GM12878 (cell line): ENCODE measurements around the gene HBB. TPM values are rescaled to one million over a fixed set of nuclear protein-coding genes. Genes with fewer than 3 reads are reported as not detected.
"Not testable (repeated sequence)": the region's sequence is repeated elsewhere in the genome, so short reads cannot be mapped to it uniquely, and the experiment has no call there.

Source experiments
- ATAC-seq: fragments of 200-7000 bp; cut with Tn5 transposase; 3 replicates; pipeline ENCODE4 v1.9.1; 2020; ENCODE audit warnings: mild to moderate bottlenecking, moderate library complexity
- BruUV-seq: library from RNA; stranded (reverse); fragments of 400-500 nt; replicated peaks from 2 replicates; lab custom pipeline; 2021; lab: Mats Ljungman, UMichigan
- CTCF ChIA-PET: fragments of 300-600 bp; sonication (Branson Sonifier 250); formaldehyde crosslinking; extraction: SDS; loops from one replicate; lab custom pipeline; 2021; ENCODE audit warnings: inconsistent platforms; lab: Yijun Ruan, JAX
- POLR2A ChIA-PET: fragments of 350-600 bp; formaldehyde crosslinking; extraction: SDS; loops from one replicate; lab custom pipeline; 2021; ENCODE audit warnings: inconsistent platforms; lab: Charles Lee
- RAD21 ChIA-PET: fragments of 300-600 bp; sonication (Branson Sonifier 250); formaldehyde crosslinking; loops from one replicate; lab custom pipeline; 2023; ENCODE audit warnings: antibody characterized with exemption; ENCODE audit not compliant: unreplicated experiment; lab: Charles Lee
- SMC1A ChIA-PET: fragments of 300-600 bp; sonication (Branson Sonifier 250); formaldehyde crosslinking; loops from one replicate; lab custom pipeline; 2023; ENCODE audit not compliant: unreplicated experiment, uncharacterized antibody; lab: Charles Lee
- DNase-seq: peaks from one replicate; pipeline ENCODE4 v3.0.0-alpha.2; 2011; ENCODE audit warnings: low read depth, low spot score
- FAIRE-seq: peaks from 3 replicates; lab custom pipeline; 2011; peaks lifted over from hg19 to GRCh38; lab: Jason Lieb, UNC
- H2AFZ ChIP-seq: 2 replicates; pipeline ENCODE4 v1.6.0; 2011; ENCODE audit warnings: low read depth, low read length, control low read depth; ENCODE audit not compliant: control insufficient read depth
- H3K27ac ChIP-seq: 2 replicates; pipeline ENCODE4 v1.5.1; 2011; ENCODE audit warnings: control low read depth; ENCODE audit not compliant: control insufficient read depth, insufficient read depth
- H3K27me3 ChIP-seq, 2 experiments: replicated peaks in 1 of 2; 2 replicates each; pipeline versions ENCODE4 v1.6.0 to v1.6.1; 2011; ENCODE audit warnings: low read length in 1 of 2; ENCODE audit not compliant: control insufficient read depth in 2 of 2, insufficient read depth in 2 of 2
- H3K36me3 ChIP-seq, 2 experiments: 2 replicates each; pipeline ENCODE4 v1.5.1; 2011; ENCODE audit warnings: low read length in 1 of 2; ENCODE audit not compliant: control insufficient read depth in 2 of 2, insufficient read depth in 2 of 2
- H3K4me1 ChIP-seq: 2 replicates; pipeline ENCODE4 v1.6.1; 2011; ENCODE audit warnings: mild to moderate bottlenecking, low read length, moderate library complexity, mixed read lengths; ENCODE audit not compliant: control insufficient read depth, insufficient read depth
- H3K4me2 ChIP-seq: 2 replicates; pipeline ENCODE4 v1.6.0; 2011; ENCODE audit warnings: control low read depth; ENCODE audit not compliant: control insufficient read depth, insufficient read depth
- H3K4me3 ChIP-seq: fragments of 200-600 bp; sonication (generic); 2 replicates; pipeline ENCODE4 v1.5.1; 2016
- H3K79me2 ChIP-seq: 2 replicates; pipeline ENCODE4 v1.6.0; 2011; ENCODE audit warnings: low read length; ENCODE audit not compliant: control insufficient read depth, insufficient read depth
- H3K9ac ChIP-seq: 2 replicates; pipeline ENCODE4 v1.8.0; 2011; ENCODE audit warnings: low read length, control low read depth, mixed read lengths; ENCODE audit not compliant: control insufficient read depth, insufficient read depth
- H3K9me3 ChIP-seq: replicated peaks from 3 replicates; pipeline ENCODE4 v1.5.1; 2011; ENCODE audit warnings: mild to moderate bottlenecking, low read length; ENCODE audit not compliant: control insufficient read depth, insufficient read depth
- H4K20me1 ChIP-seq: 2 replicates; pipeline ENCODE4 v1.6.0; 2011; ENCODE audit not compliant: control insufficient read depth, insufficient read depth
- GABPA ChIP-seq: IDR thresholded peaks from 2 replicates; pipeline ENCODE4 v1.6.1; 2014; ENCODE audit warnings: antibody characterized with exemption, low read depth, mild to moderate bottlenecking, inconsistent platforms
- ZNF384 ChIP-seq: IDR thresholded peaks from 2 replicates; pipeline ENCODE4 v1.6.1; 2012; ENCODE audit warnings: low read depth, mild to moderate bottlenecking, low read length, improper control_type of control experiment, borderline replicate concordance
- WGBS: methylation state at CpG from one replicate; pipeline ENCODE4 v1.1.6; 2016; ENCODE audit warnings: low lambda C conversion rate; ENCODE audit not compliant: insufficient replicate concordance, insufficient coverage; ENCODE audit errors: missing lambda C conversion rate; 5-methylcytosine and 5-hydroxymethylcytosine counted together
- in situ Hi-C: fragments of 300-500 bp; cut with MboI; formaldehyde crosslinking; loops from 9 replicates; pipeline ENCODE4 v1.14.3; 2018; ENCODE audit warnings: mixed read lengths
- intact Hi-C: fragments of 100-400 bp; cut with micrococcal nuclease; formaldehyde crosslinking; loops from one replicate; pipeline ENCODE4 v1.14.2; 2022; ENCODE audit not compliant: unreplicated experiment
- polyA plus RNA-seq, 11 experiments: library from polyadenylated mRNA; depleted of rRNA in 4 of 11; unstranded in 6 of 11; stranded (reverse) in 5 of 11; fragments of >200 nt; fragmentation: Nextera tagmentation in 4 of 11; fragmentation: Illumina TruSeq in 1 of 11; extraction: Ambion mirVana in 4 of 11; extraction: Trizol in 1 of 11; gene quantifications; 1 replicate in 1 of 11; 2 replicates in 10 of 11; pipeline versions ENCODE4 v1.2.1 to v1.2.3, GENCODE V29; 2011 to 2016; ENCODE audit warnings: inconsistent platforms in 2 of 11, missing spikeins in 2 of 11, low read depth in 1 of 11
- total RNA-seq, 4 experiments: library from RNA; depleted of rRNA in 3 of 4; stranded (reverse); fragments of >200 nt in 3 of 4; fragmentation: Illumina TruSeq in 1 of 4; extraction: Trizol in 1 of 4; gene quantifications; 2 replicates each; pipeline versions ENCODE4 v1.2.1 to v1.2.3, GENCODE V29; 2013 to 2021

HBB gene
- total and polyA plus RNA-seq, 10 of the 15 experiments (the other 5 are each of a cell fraction or from before 2014, with no cell fraction given): 0.36 TPM; not detected in 9

DNA sequence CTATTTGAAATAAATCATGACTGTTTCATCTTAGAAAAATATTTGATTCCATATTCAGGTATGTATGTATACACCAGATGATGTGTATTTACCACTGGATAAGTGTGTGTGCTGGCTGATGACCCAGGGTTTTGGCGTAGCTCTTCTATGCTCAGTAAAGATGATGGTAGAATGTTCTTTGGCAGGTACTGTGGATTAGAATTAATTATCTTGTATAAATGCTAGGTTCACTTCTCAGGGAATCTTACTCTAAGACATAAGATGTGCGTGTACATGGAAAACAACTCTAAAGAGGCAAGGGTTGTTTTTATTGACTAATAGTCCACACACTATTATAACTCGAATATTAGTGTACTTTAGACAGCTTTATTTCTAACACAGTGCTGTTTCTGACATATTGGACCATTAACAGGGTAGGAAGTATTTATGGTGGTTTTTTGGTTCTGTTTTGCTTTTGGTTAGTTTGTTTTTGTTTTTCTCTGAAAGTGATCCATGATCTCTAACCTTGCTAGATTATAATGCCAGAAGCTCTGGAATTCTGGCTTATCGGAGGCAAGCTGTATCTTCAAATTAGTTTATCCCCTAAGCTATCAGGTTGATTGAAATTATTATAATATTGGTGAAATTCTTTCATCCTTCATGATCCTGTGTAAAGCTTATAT, 23.8 kb upstream of the HBB start (continued):
- TF ChIP-seq GABPA: no peak
- TF ChIP-seq ZNF384: no peak

DNA sequence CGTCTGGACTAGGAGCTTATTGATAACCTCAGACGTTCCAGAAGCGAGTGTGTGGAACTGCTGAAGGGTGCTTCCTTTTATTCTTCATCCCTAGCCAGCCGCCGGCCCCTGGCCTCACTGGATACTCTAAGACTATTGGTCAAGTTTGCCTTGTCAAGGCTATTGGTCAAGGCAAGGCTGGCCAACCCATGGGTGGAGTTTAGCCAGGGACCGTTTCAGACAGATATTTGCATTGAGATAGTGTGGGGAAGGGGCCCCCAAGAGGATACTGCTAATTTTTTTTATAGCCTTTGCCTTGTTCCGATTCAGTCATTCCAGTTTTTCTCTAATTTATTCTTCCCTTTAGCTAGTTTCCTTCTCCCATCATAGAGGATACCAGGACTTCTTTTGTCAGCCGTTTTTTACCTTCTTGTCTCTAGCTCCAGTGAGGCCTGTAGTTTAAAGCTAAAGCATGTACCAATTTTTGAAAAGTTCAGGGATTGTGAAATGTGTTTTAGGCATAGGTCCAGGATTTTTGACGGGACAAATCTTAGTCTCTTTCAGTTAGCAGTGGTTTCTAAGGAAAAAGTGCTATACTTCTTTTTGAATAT, 23.0 kb upstream of the HBB start, which contains the start of gene HBG1:
Gene HBG1 (minus strand): TSS at position 51 of the 590 bp plus-strand sequence. CDS start 53 bp downstream, outside the sequence.
- H3K4me2 ChIP-seq, H3K9ac ChIP-seq, H3K4me3 ChIP-seq, H3K27ac ChIP-seq, SMC1A ChIA-PET, H3K4me1 ChIP-seq, DNase-seq, intact Hi-C loops, in situ Hi-C loops, ATAC-seq, H3K79me2 ChIP-seq, FAIRE-seq, H3K36me3 ChIP-seq, H2AFZ ChIP-seq, POLR2A ChIA-PET, CTCF ChIA-PET, RAD21 ChIA-PET, BruUV-seq, H3K27me3 ChIP-seq, H4K20me1 ChIP-seq, H3K9me3 ChIP-seq: not testable (repeated sequence)
- 0% methylated on average over 3 of the region's 9 CpGs for WGBS

GRCh38 chr11:5248498-5248897, 21.6 kb upstream of the HBB start:
- SMC1A ChIA-PET, H3K36me3 ChIP-seq, H3K4me2 ChIP-seq, H3K4me3 ChIP-seq, ATAC-seq, H3K4me1 ChIP-seq, BruUV-seq, CTCF ChIA-PET, H3K9ac ChIP-seq, in situ Hi-C loops, POLR2A ChIA-PET, RAD21 ChIA-PET, H3K9me3 ChIP-seq, H3K27me3 ChIP-seq, H2AFZ ChIP-seq, FAIRE-seq, H4K20me1 ChIP-seq, DNase-seq, H3K27ac ChIP-seq, intact Hi-C loops, H3K79me2 ChIP-seq: not testable (repeated sequence)
- WGBS: 89% methylated on average over 7 of the region's 7 CpGs
